ENCODE data around the gene SERGEF.

The SERGEF gene

GRCh38 chr11:17846852-17847453 lies 165.9 kb downstream of the SERGEF start:
- Histone ChIP-seq H3K27ac (ENCODE audit: low read length) (no peak overlapping the region), H3K27me3 (ENCODE audit: control insufficient read depth, insufficient read depth, low read length) (no peaks in the 10 kb centered on the region), H3K36me3 (ENCODE audit: control insufficient read depth, insufficient read depth, low read length) (no peaks in the 10 kb centered on the region), H3K4me3 (ENCODE audit: low read length) (no peak overlapping the region), H3K4me1 (ENCODE audit: control insufficient read depth, insufficient read depth, low read length) (no peaks in the 10 kb centered on the region), H3K9me3 (ENCODE audit: control insufficient read depth, insufficient read depth, low read length) (no peaks in the 10 kb centered on the region)
- DNase-seq (ENCODE audit: low read depth, low spot score): no peak
- WGBS (ENCODE audit: insufficient coverage, insufficient read length): no CpG with 5 or more reads among the region's 7 CpGs

GRCh38 chr11:17845431-17845881 lies 167.4 kb downstream of the SERGEF start:
- Histone ChIP-seq H3K9me3 (ENCODE audit: control insufficient read depth, insufficient read depth, low read length) (no peaks in the 10 kb centered on the region), H3K27ac (ENCODE audit: low read length) (no peak overlapping the region), H3K36me3 (ENCODE audit: control insufficient read depth, insufficient read depth, low read length) (no peaks in the 10 kb centered on the region), H3K27me3 (ENCODE audit: control insufficient read depth, insufficient read depth, low read length) (no peaks in the 10 kb centered on the region), H3K4me3 (ENCODE audit: low read length) (no peak overlapping the region), H3K4me1 (ENCODE audit: control insufficient read depth, insufficient read depth, low read length) (no peaks in the 10 kb centered on the region)
- no peak for DNase-seq (ENCODE audit: low read depth, low spot score)

- Histone ChIP-seq H3K27me3 (ENCODE audit: control insufficient read depth, insufficient read depth, low read length) (no peaks in the 10 kb centered on the region), H3K9me3 (ENCODE audit: control insufficient read depth, insufficient read depth, low read length) (no peaks in the 10 kb centered on the region)
- no peak for DNase-seq (ENCODE audit: low read depth, low spot score)
Observed at GRCh38 chr11:17840101-17840548, 172.7 kb downstream of the SERGEF start.

GRCh38 chr11:17839450-17839849 lies 173.4 kb downstream of the SERGEF start:
- peaks cover 2% of the 10 kb centered on the region; the same call in 1 of the 2 replicates for H3K4me1 ChIP-seq (ENCODE audit: control insufficient read depth, insufficient read depth, low read length)
- H3K36me3 ChIP-seq (ENCODE audit: control insufficient read depth, insufficient read depth, low read length): no peaks in the 10 kb centered on the region
- no peak overlapping the region for H3K4me3 ChIP-seq (ENCODE audit: low read length)
- H3K27me3 ChIP-seq (ENCODE audit: control insufficient read depth, insufficient read depth, low read length): no peaks in the 10 kb centered on the region
- no peak for DNase-seq (ENCODE audit: low read depth, low spot score)
- H3K27ac ChIP-seq (ENCODE audit: low read length): no peak overlapping the region
- H3K9me3 ChIP-seq (ENCODE audit: control insufficient read depth, insufficient read depth, low read length): no peaks in the 10 kb centered on the region
- WGBS (ENCODE audit: insufficient coverage, insufficient read length): no CpG with 5 or more reads among the region's 5 CpGs

More at GRCh38 chr11:17840101-17840548, 172.7 kb downstream of the SERGEF start:
- no CpG with 5 or more reads among the region's 4 CpGs for WGBS (ENCODE audit: insufficient coverage, insufficient read length)
- Histone ChIP-seq H3K36me3 (ENCODE audit: control insufficient read depth, insufficient read depth, low read length) (no peaks in the 10 kb centered on the region), H3K27ac (ENCODE audit: low read length) (no peak overlapping the region), H3K4me1 (ENCODE audit: control insufficient read depth, insufficient read depth, low read length) (peaks cover 2% of the 10 kb centered on the region; the same call in 1 of the 2 replicates), H3K4me3 (ENCODE audit: low read length) (no peak overlapping the region)

GRCh38 chr11:17838102-17838501 lies 174.7 kb downstream of the SERGEF start:
- Histone ChIP-seq H3K4me3 (ENCODE audit: low read length) (no peak overlapping the region), H3K4me1 (ENCODE audit: control insufficient read depth, insufficient read depth, low read length) (peaks cover 2% of the 10 kb centered on the region; the same call in 1 of the 2 replicates), H3K27ac (ENCODE audit: low read length) (no peak overlapping the region), H3K36me3 (ENCODE audit: control insufficient read depth, insufficient read depth, low read length) (no peaks in the 10 kb centered on the region), H3K27me3 (ENCODE audit: control insufficient read depth, insufficient read depth, low read length) (no peaks in the 10 kb centered on the region), H3K9me3 (ENCODE audit: control insufficient read depth, insufficient read depth, low read length) (no peaks in the 10 kb centered on the region)
- WGBS (ENCODE audit: insufficient coverage, insufficient read length): no CpG with 5 or more reads among the region's 3 CpGs
- DNase-seq (ENCODE audit: low read depth, low spot score): no peak

- H3K4me3 ChIP-seq (ENCODE audit: low read length): no peak overlapping the region
- H3K27me3 ChIP-seq (ENCODE audit: control insufficient read depth, insufficient read depth, low read length): no peaks in the 10 kb centered on the region
- H3K9me3 ChIP-seq (ENCODE audit: control insufficient read depth, insufficient read depth, low read length): no peaks in the 10 kb centered on the region
- no peak for DNase-seq (ENCODE audit: low read depth, low spot score)
- no peaks in the 10 kb centered on the region for H3K36me3 ChIP-seq (ENCODE audit: control insufficient read depth, insufficient read depth, low read length)
- H3K27ac ChIP-seq (ENCODE audit: low read length): no peak overlapping the region
- no CpG with 5 or more reads among the region's 3 CpGs for WGBS (ENCODE audit: insufficient coverage, insufficient read length)
- H3K4me1 ChIP-seq (ENCODE audit: control insufficient read depth, insufficient read depth, low read length): no peaks in the 10 kb centered on the region
Observed at GRCh38 chr11:17831883-17832282, 181.0 kb downstream of the SERGEF start.

GRCh38 chr11:17831228-17831627 lies 181.6 kb downstream of the SERGEF start:
- no peak for DNase-seq (ENCODE audit: low read depth, low spot score)
- WGBS (ENCODE audit: insufficient coverage, insufficient read length): no CpG with 5 or more reads among the region's 1 CpG
- Histone ChIP-seq H3K9me3 (ENCODE audit: control insufficient read depth, insufficient read depth, low read length) (no peaks in the 10 kb centered on the region), H3K27ac (ENCODE audit: low read length) (no peak overlapping the region), H3K36me3 (ENCODE audit: control insufficient read depth, insufficient read depth, low read length) (no peaks in the 10 kb centered on the region), H3K27me3 (ENCODE audit: control insufficient read depth, insufficient read depth, low read length) (no peaks in the 10 kb centered on the region), H3K4me1 (ENCODE audit: control insufficient read depth, insufficient read depth, low read length) (no peaks in the 10 kb centered on the region), H3K4me3 (ENCODE audit: low read length) (no peak overlapping the region)

- Histone ChIP-seq H3K36me3 (ENCODE audit: control insufficient read depth, insufficient read depth, low read length) (no peaks in the 10 kb centered on the region), H3K27ac (ENCODE audit: low read length) (no peak overlapping the region), H3K4me3 (ENCODE audit: low read length) (no peak overlapping the region), H3K27me3 (ENCODE audit: control insufficient read depth, insufficient read depth, low read length) (no peaks in the 10 kb centered on the region), H3K4me1 (ENCODE audit: control insufficient read depth, insufficient read depth, low read length) (no peaks in the 10 kb centered on the region), H3K9me3 (ENCODE audit: control insufficient read depth, insufficient read depth, low read length) (no peaks in the 10 kb centered on the region)
- no CpG with 5 or more reads among the region's 9 CpGs for WGBS (ENCODE audit: insufficient coverage, insufficient read length)
- DNase-seq (ENCODE audit: low read depth, low spot score): no peak
Observed at GRCh38 chr11:17828311-17828751, 184.5 kb downstream of the SERGEF start.

GRCh38 chr11:17827006-17827405 lies 185.8 kb downstream of the SERGEF start:
- DNase-seq (ENCODE audit: low read depth, low spot score): peak; percentile 16
- Histone ChIP-seq H3K9me3 (ENCODE audit: control insufficient read depth, insufficient read depth, low read length) (no peaks in the 10 kb centered on the region), H3K36me3 (ENCODE audit: control insufficient read depth, insufficient read depth, low read length) (no peaks in the 10 kb centered on the region), H3K4me1 (ENCODE audit: control insufficient read depth, insufficient read depth, low read length) (no peaks in the 10 kb centered on the region), H3K27me3 (ENCODE audit: control insufficient read depth, insufficient read depth, low read length) (no peaks in the 10 kb centered on the region), H3K4me3 (ENCODE audit: low read length) (no peak overlapping the region), H3K27ac (ENCODE audit: low read length) (no peak overlapping the region)
- no CpG with 5 or more reads among the region's 5 CpGs for WGBS (ENCODE audit: insufficient coverage, insufficient read length)

- no peak overlapping the region for H3K27ac ChIP-seq (ENCODE audit: low read length)
- no peaks in the 10 kb centered on the region for H3K27me3 ChIP-seq (ENCODE audit: control insufficient read depth, insufficient read depth, low read length)
- no peaks in the 10 kb centered on the region for H3K9me3 ChIP-seq (ENCODE audit: control insufficient read depth, insufficient read depth, low read length)
- H3K36me3 ChIP-seq (ENCODE audit: control insufficient read depth, insufficient read depth, low read length): no peaks in the 10 kb centered on the region
- H3K4me3 ChIP-seq (ENCODE audit: low read length): no peak overlapping the region
- H3K4me1 ChIP-seq (ENCODE audit: control insufficient read depth, insufficient read depth, low read length): no peaks in the 10 kb centered on the region
- no CpG with 5 or more reads among the region's 5 CpGs for WGBS (ENCODE audit: insufficient coverage, insufficient read length)
- DNase-seq (ENCODE audit: low read depth, low spot score): no peak
Observed at GRCh38 chr11:17822401-17822781, 190.5 kb downstream of the SERGEF start.
